Measurements from ENCODE around the gene KCND3. TPM values are rescaled to one million over a fixed set of nuclear protein-coding genes. Genes with fewer than 3 reads are reported as not detected.

The KCND3 gene
- total RNA-seq, 1 donor from 2014 or later: 0.31 TPM

DNA sequence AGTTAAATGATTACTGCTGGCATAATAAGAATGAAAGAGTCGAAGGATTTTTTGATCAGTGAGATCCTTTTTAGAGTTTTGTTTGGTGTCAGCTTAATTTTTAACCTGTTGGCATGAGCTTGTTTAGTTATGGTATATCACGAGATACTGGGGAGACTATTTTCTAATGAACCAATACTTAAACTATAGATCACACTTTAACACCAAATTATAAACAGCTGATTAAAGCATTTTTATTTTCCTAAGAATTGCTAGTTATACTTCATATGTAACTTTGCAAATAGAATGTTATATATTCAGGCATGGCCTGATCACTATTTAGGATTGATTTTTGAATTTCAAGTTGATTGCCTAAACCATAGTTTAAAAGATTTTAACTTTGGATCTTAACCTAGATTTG is 227.8 kb downstream of the KCND3 start:
- peaks cover 7% of the 10 kb centered on the region for H3K4me1 Mint-ChIP-seq
- TF ChIP-seq, protein P1, sequence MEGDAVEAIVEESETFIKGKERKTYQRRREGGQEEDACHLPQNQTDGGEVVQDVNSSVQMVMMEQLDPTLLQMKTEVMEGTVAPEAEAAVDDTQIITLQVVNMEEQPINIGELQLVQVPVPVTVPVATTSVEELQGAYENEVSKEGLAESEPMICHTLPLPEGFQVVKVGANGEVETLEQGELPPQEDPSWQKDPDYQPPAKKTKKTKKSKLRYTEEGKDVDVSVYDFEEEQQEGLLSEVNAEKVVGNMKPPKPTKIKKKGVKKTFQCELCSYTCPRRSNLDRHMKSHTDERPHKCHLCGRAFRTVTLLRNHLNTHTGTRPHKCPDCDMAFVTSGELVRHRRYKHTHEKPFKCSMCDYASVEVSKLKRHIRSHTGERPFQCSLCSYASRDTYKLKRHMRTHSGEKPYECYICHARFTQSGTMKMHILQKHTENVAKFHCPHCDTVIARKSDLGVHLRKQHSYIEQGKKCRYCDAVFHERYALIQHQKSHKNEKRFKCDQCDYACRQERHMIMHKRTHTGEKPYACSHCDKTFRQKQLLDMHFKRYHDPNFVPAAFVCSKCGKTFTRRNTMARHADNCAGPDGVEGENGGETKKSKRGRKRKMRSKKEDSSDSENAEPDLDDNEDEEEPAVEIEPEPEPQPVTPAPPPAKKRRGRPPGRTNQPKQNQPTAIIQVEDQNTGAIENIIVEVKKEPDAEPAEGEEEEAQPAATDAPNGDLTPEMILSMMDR (IDR thresholded peaks at IDR 0.05; ENCODE audit: unreplicated experiment): no peak
- H3K27ac Mint-ChIP-seq: no peak overlapping the region
- H3K27me3 Mint-ChIP-seq (ENCODE audit: low read depth): no peaks in the 10 kb centered on the region
- H3K9me3 Mint-ChIP-seq: no peaks in the 10 kb centered on the region
- peaks cover 29% of the 10 kb centered on the region for H3K36me3 Mint-ChIP-seq
- no peak for DNase-seq (ENCODE audit: low spot score in 2 of 2, unreplicated experiment in 2 of 2)
- no peak overlapping the region for H3K4me3 Mint-ChIP-seq

DNA sequence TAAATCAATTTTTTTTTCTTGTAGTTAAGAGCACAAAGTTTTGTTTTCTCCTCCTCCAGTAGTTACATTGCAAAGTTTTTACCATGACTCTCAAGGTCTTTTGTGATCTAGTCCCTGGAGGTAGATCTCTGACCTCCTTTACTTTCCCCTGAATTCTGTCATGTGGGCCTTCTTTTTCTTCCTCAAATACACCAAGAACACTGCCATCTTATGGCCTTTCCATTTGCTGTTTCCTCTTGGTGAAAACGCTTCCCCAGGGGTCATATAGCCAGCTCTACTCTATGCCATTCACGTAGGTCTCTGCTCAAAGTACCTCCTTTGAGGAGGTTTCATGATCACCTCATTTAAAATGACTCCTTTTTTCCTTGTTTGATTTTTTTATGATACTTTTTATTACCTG is 231.1 kb downstream of the KCND3 start:
- TF ChIP-seq, protein P1 (IDR thresholded peaks at IDR 0.05; ENCODE audit: unreplicated experiment): no peak
- Mint-ChIP-seq H3K27ac (no peak overlapping the region), H3K36me3 (peaks cover 24% of the 10 kb centered on the region), H3K4me3 (no peak overlapping the region), H3K4me1 (peaks cover 19% of the 10 kb centered on the region), H3K27me3 (ENCODE audit: low read depth) (no peaks in the 10 kb centered on the region), H3K9me3 (no peaks in the 10 kb centered on the region)
- no peak for DNase-seq (ENCODE audit: low spot score in 2 of 2, unreplicated experiment in 2 of 2)

DNA sequence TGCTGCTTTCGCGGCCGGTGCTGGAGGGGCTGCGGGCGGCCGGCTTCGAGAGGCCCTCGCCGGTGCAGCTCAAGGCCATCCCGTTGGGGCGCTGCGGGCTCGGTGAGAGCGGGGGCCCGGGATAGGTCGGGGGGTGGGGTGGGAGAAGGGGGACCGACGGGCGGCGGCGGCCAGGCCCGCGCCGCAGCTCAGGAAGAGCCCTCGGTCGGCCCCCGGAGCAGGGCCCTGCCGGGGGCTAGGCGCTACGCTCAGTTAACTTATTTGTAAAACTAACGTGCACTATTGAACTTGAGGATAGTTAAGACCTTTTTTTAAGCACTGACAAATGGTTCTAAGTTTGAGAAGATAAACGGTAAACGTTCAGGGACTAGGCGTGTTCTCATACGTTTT is 233.3 kb downstream of the KCND3 start:
- H3K4me3 Mint-ChIP-seq: peak overlapping the region; percentile 94

DNA sequence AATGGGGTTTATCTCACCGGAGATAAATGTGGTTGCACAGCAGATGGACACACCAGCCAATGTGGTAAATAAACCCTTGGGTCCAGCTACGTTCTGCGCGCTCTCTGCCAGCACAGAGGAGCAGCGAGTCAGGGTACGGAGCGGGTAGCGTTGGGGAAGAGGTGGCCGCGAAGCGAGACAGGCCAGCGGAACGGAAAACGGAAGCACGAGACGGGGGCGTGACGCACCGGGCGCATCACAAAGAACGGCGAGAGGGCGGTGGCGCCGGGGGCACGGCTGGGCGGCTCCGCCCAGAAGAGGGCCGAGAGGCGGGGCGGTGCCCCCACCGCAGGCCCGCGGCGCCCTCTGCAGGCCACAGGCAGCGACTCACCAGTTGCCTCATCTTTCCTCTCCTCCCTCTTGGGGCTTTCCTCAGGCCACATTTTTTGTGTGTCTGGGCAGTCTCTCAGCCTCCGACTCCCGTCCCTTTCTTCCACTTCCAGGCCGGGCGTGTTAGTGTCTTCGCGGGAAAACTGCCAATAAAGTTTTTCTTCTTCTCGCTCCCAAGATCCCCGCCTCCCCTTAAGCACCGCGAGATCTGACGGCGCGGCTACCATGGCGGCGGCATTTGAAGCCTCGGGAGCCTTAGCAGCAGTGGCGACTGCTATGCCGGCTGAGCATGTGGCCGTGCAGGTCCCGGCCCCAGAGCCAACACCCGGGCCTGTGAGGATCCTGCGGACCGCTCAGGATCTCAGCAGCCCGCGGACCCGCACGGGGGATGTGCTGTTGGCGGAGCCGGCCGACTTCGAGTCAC is 233.9 kb downstream of the KCND3 start, which contains the start of gene DDX20:
Gene DDX20 (plus strand): TSS at position 571 of the 793 bp plus-strand sequence. CDS start 24 bp downstream, at position 595.
- peak within 1 kb of the TSS; percentile 99 for H3K27ac Mint-ChIP-seq
- TF ChIP-seq, protein P1 (IDR thresholded peaks at IDR 0.05; ENCODE audit: unreplicated experiment): peak; percentile 81
- H3K36me3 Mint-ChIP-seq: peaks cover 13% of the 10 kb centered on the region
- DNase-seq (ENCODE audit: low spot score in 2 of 2, unreplicated experiment in 2 of 2): peak; percentile 82 to 95
- H3K4me1 Mint-ChIP-seq: peaks cover 19% of the 10 kb centered on the region
- no peaks in the 10 kb centered on the region for H3K9me3 Mint-ChIP-seq
- peak within 1 kb of the TSS; percentile 94 for H3K4me3 Mint-ChIP-seq
- peaks cover 17% of the 10 kb centered on the region for H3K27me3 Mint-ChIP-seq (ENCODE audit: low read depth)

More for the DNA sequence above, 233.3 kb downstream of the KCND3 start:
- H3K9me3 Mint-ChIP-seq: no peaks in the 10 kb centered on the region
- TF ChIP-seq, protein P1 (IDR thresholded peaks at IDR 0.05; ENCODE audit: unreplicated experiment): no peak
- peaks cover 17% of the 10 kb centered on the region for H3K36me3 Mint-ChIP-seq
- H3K27me3 Mint-ChIP-seq (ENCODE audit: low read depth): peaks cover 13% of the 10 kb centered on the region
- DNase-seq (ENCODE audit: low spot score in 2 of 2, unreplicated experiment in 2 of 2): peak in 1 of 2 experiments; percentile 43
- peak overlapping the region; percentile 98 for H3K27ac Mint-ChIP-seq
- peaks cover 19% of the 10 kb centered on the region for H3K4me1 Mint-ChIP-seq

DNA sequence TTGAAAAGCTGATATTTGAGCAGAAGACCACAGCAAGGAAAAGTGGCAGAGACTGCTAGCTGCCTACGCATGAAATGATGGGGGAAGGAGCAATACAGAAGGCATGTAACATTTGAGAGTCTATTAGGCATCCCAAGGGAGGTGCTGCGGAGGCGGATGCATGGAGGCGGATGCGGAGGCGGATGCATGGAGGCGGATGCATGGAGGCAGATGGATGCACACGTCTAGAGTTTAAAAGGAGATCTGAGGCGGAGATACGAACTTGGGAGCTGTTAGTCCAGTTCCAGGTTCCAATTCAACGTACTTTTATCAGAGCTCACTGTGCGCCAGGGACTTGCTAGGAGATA is 234.5 kb downstream of the KCND3 start:
- peak in 1 of 2 experiments; percentile 58 for DNase-seq (ENCODE audit: low spot score in 2 of 2, unreplicated experiment in 2 of 2)
- peaks cover 17% of the 10 kb centered on the region for H3K27me3 Mint-ChIP-seq (ENCODE audit: low read depth)
- no peaks in the 10 kb centered on the region for H3K9me3 Mint-ChIP-seq
- H3K27ac Mint-ChIP-seq: peak overlapping the region; percentile 99
- peak overlapping the region; percentile 94 for H3K4me3 Mint-ChIP-seq
- H3K4me1 Mint-ChIP-seq: peaks cover 22% of the 10 kb centered on the region
- TF ChIP-seq, protein P1 (IDR thresholded peaks at IDR 0.05; ENCODE audit: unreplicated experiment): no peak
- peaks cover 9% of the 10 kb centered on the region for H3K36me3 Mint-ChIP-seq
